Stomach (tissue), 9 donors: Measurements from ENCODE around the gene KLHL3. TPM values are rescaled to one million over a fixed set of nuclear protein-coding genes. Genes with fewer than 3 reads are reported as not detected.

Experiments
- DNase-seq, 2 donors: peaks; one replicate each; pipeline versions ENCODE4 v3.0.0 to v3.0.0-alpha.2; 2013 to 2019
- H3K27ac ChIP-seq, 5 donors: fragments of 200-600 bp in 4 of 5; sonication (generic) in 4 of 5; one replicate each; pipeline ENCODE4 v1.5.1; 2013 to 2019; ENCODE audit warnings: mild to moderate bottlenecking in 1 of 5, moderate library complexity in 1 of 5
- H3K27me3 ChIP-seq, 3 donors: fragments of 200-600 bp; sonication (generic); one replicate each; pipeline ENCODE4 v1.5.1; 2017 to 2019; ENCODE audit warnings: mixed run types in 1 of 3
- H3K36me3 ChIP-seq, 4 donors: fragments of 200-600 bp; sonication (generic); 1 replicate in 3 of 4; 2 replicates in 1 of 4; pipeline ENCODE4 v1.5.1; 2016 to 2019
- H3K4me1 ChIP-seq, 4 donors: fragments of 200-600 bp; sonication (generic); one replicate each; pipeline ENCODE4 v1.5.1; 2016 to 2019
- H3K4me3 ChIP-seq, 4 donors: fragments of 200-600 bp; sonication (generic) in 3 of 4; one replicate each; pipeline ENCODE4 v1.5.1; 2016 to 2019; ENCODE audit warnings: mild to moderate bottlenecking in 1 of 4
- H3K9me3 ChIP-seq, 4 donors: fragments of 200-600 bp; sonication (generic); one replicate each; pipeline ENCODE4 v1.5.1; 2016 to 2019
- EP300 ChIP-seq: sonication (generic); formaldehyde crosslinking; IDR thresholded peaks from one replicate; pipeline ENCODE4 v1.6.1; 2017; ENCODE audit warnings: antibody characterized with exemption
- POLR2A ChIP-seq, 4 donors: fragments of 450-650 bp; IDR thresholded peaks; one replicate each; pipeline ENCODE4 v1.6.1; 2016; ENCODE audit warnings: antibody characterized with exemption in 4 of 4, control low read depth in 2 of 4, mild to moderate bottlenecking in 1 of 4, moderate library complexity in 1 of 4
- POLR2AphosphoS5 ChIP-seq, 3 donors: sonication (generic); formaldehyde crosslinking; IDR thresholded peaks; one replicate each; pipeline ENCODE4 v1.6.1; 2016; ENCODE audit warnings: antibody characterized with exemption in 3 of 3
- WGBS, 5 donors: extraction: QIAGEN DNeasy Blood & Tissue Kit in 3 of 5; methylation state at CpG; one replicate each; pipeline versions ENCODE4 v1.1.5 to v1.1.7; 2013 to 2018; 5-methylcytosine and 5-hydroxymethylcytosine counted together
- intact Hi-C: fragments of 100-400 bp; cut with DNase I; formaldehyde crosslinking; loops from one replicate; pipeline ENCODE4 v1.15.1; 2023; ENCODE audit warnings: low total_unique reads
- polyA plus RNA-seq, 3 donors: library from polyadenylated mRNA; stranded (reverse); fragments of 200-250 nt; gene quantifications; one replicate each; pipeline ENCODE4 v1.2.3, GENCODE V29; 2013
- total RNA-seq, 5 donors: library from RNA; depleted of rRNA; stranded (reverse); fragments of >200 nt; gene quantifications; one replicate each; pipeline versions ENCODE4 v1.1.0 to v1.2.3, GENCODE V29; 2014 to 2016
- TF ChIP-seq, protein P1 (sequence below), 7 experiments: fragments of 450-650 bp in 4 of 7; fragments of 200-600 bp in 3 of 7; sonication (generic) in 3 of 7; IDR thresholded peaks; one replicate each; pipeline ENCODE4 v1.5.1; 2016 to 2019; ENCODE audit warnings: antibody characterized with exemption in 7 of 7, control low read depth in 2 of 7, mild to moderate bottlenecking in 1 of 7
- donor health status: healthy with polysubstance abuse.
- donor health status: Bipolar disorder and iron deficiency.
- donor health status: healthy.

The KLHL3 gene
- total and polyA plus RNA-seq, 8 donors, result 0.50 to 20.4 (median 10.3) TPM

- 85 to 96% (median 93%) methylated on average over 7 of the region's 7 CpGs for WGBS, 5 donors
- Histone ChIP-seq H3K36me3 (peaks cover 0 to 6% (median 2%) of the 10 kb centered on the region in 4 donors), H3K9me3 (no peaks in the 10 kb centered on the region), H3K4me1 (peaks cover 0 to 10% (median 4%) of the 10 kb centered on the region in 4 donors), H3K4me3 (no peak overlapping the region), H3K27me3 (no peaks in the 10 kb centered on the region), H3K27ac (no peak overlapping the region)
- no peak for TF ChIP-seq POLR2A (IDR thresholded peaks at IDR 0.05)
- no peak for TF ChIP-seq POLR2AphosphoS5 (IDR thresholded peaks at IDR 0.05)
- no peak for TF ChIP-seq EP300
- TF ChIP-seq, protein P1, sequence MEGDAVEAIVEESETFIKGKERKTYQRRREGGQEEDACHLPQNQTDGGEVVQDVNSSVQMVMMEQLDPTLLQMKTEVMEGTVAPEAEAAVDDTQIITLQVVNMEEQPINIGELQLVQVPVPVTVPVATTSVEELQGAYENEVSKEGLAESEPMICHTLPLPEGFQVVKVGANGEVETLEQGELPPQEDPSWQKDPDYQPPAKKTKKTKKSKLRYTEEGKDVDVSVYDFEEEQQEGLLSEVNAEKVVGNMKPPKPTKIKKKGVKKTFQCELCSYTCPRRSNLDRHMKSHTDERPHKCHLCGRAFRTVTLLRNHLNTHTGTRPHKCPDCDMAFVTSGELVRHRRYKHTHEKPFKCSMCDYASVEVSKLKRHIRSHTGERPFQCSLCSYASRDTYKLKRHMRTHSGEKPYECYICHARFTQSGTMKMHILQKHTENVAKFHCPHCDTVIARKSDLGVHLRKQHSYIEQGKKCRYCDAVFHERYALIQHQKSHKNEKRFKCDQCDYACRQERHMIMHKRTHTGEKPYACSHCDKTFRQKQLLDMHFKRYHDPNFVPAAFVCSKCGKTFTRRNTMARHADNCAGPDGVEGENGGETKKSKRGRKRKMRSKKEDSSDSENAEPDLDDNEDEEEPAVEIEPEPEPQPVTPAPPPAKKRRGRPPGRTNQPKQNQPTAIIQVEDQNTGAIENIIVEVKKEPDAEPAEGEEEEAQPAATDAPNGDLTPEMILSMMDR (IDR thresholded peaks at IDR 0.05), result no peak
- intact Hi-C loops, result no loop called here
- no peak for DNase-seq
Measured at GRCh38 chr5:137617528-137618205, 118.2 kb downstream of the KLHL3 start.

DNA sequence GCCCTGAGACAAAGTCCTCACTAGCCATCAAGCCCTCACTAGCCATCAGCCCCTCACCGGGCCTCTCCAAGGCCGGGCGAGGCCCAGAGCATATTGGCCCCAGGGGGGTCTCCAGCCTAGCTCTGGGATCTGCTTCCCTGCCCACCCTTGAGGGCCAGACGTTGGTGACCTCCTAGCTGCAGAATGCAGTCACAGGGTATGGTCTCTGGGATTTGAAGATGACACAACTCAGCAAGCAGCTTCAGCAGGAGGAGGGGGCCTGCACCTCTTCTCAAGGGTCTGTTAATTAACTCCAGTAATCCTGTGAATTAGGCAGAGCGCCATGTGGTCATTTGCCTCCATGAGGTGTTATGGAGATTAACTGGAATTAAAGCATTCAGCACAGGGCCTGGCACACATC is 119.8 kb downstream of the KLHL3 start:
- H3K27ac ChIP-seq, result no peak overlapping the region
- TF ChIP-seq, protein P1 (IDR thresholded peaks at IDR 0.05), result no peak
- TF ChIP-seq EP300, result no peak
- TF ChIP-seq POLR2AphosphoS5 (IDR thresholded peaks at IDR 0.05), result no peak
- TF ChIP-seq POLR2A (IDR thresholded peaks at IDR 0.05), result no peak
- no peaks in the 10 kb centered on the region for H3K9me3 ChIP-seq
- DNase-seq, result no peak
- H3K4me3 ChIP-seq, result no peak overlapping the region
- peaks cover 0 to 5% (median 0%) of the 10 kb centered on the region in 4 donors for H3K4me1 ChIP-seq
- peaks cover 0 to 4% (median 0%) of the 10 kb centered on the region in 3 donors for H3K27me3 ChIP-seq
- intact Hi-C loops, result no loop called here
- 75 to 90% (median 86%) methylated on average over 4 to 5 of the region's 5 CpGs for WGBS, 5 donors
- peaks cover 0 to 3% (median 0%) of the 10 kb centered on the region in 4 donors for H3K36me3 ChIP-seq

- TF ChIP-seq EP300, result no peak
- no peak for TF ChIP-seq POLR2A (IDR thresholded peaks at IDR 0.05)
- no peak for TF ChIP-seq POLR2AphosphoS5 (IDR thresholded peaks at IDR 0.05)
- TF ChIP-seq, protein P1 (IDR thresholded peaks at IDR 0.05), result no peak
- DNase-seq, result no peak
- Histone ChIP-seq H3K36me3 (no peaks in the 10 kb centered on the region), H3K27ac (no peak overlapping the region), H3K4me1 (peaks cover 0 to 5% (median 0%) of the 10 kb centered on the region in 4 donors), H3K4me3 (no peak overlapping the region), H3K27me3 (peaks cover 0 to 6% (median 0%) of the 10 kb centered on the region in 3 donors), H3K9me3 (no peaks in the 10 kb centered on the region)
- intact Hi-C loops, result no loop called here
- 66 to 86% (median 80%) methylated on average over 1 to 5 of the region's 5 CpGs for WGBS, 5 donors
Measured at GRCh38 chr5:137615171-137615775, 120.6 kb downstream of the KLHL3 start.

GRCh38 chr5:137613554-137614265 is 122.2 kb downstream of the KLHL3 start:
- DNase-seq, result no peak
- intact Hi-C loops, result no loop called here
- WGBS, 5 donors, result 69 to 82% (median 75%) methylated on average over 7 of the region's 7 CpGs
- Histone ChIP-seq H3K27me3 (peaks cover 0 to 6% (median 0%) of the 10 kb centered on the region in 3 donors), H3K36me3 (no peaks in the 10 kb centered on the region), H3K4me1 (no peaks in the 10 kb centered on the region), H3K27ac (no peak overlapping the region), H3K4me3 (no peak overlapping the region), H3K9me3 (no peaks in the 10 kb centered on the region)
- TF ChIP-seq EP300, result no peak
- TF ChIP-seq POLR2A (IDR thresholded peaks at IDR 0.05), result no peak
- TF ChIP-seq, protein P1 (IDR thresholded peaks at IDR 0.05), result no peak
- TF ChIP-seq POLR2AphosphoS5 (IDR thresholded peaks at IDR 0.05), result no peak
